Fibroblast of lung (primary cell): ENCODE results near the gene MREG. TPM values are rescaled to one million over a fixed set of nuclear protein-coding genes. Genes with fewer than 3 reads are reported as not detected.

ENCODE experiments used
- DNase-seq, 2 donors: peaks; one replicate each; pipeline versions ENCODE4 v3.0.0 to v3.0.0-alpha.2; 2010; ENCODE audit warnings: low read depth in 2 of 2
- H2AFZ ChIP-seq: 2 replicates; pipeline ENCODE4 v1.5.1; 2012; ENCODE audit warnings: low read length, control low read depth, inconsistent platforms
- H3K27ac ChIP-seq: 2 replicates; pipeline ENCODE4 v1.5.1; 2011; ENCODE audit warnings: low read length, control low read depth; ENCODE audit not compliant: insufficient read depth
- H3K27me3 ChIP-seq: 2 replicates; pipeline ENCODE4 v1.5.1; 2011; ENCODE audit warnings: mild to moderate bottlenecking, low read length; ENCODE audit not compliant: control insufficient read depth, insufficient read depth
- H3K36me3 ChIP-seq: 2 replicates; pipeline ENCODE4 v1.5.1; 2011; ENCODE audit warnings: low read length; ENCODE audit not compliant: control insufficient read depth, insufficient read depth
- H3K4me1 ChIP-seq: 2 replicates; pipeline ENCODE4 v1.5.1; 2011; ENCODE audit warnings: low read length; ENCODE audit not compliant: control insufficient read depth, insufficient read depth; ENCODE audit errors: extremely low read depth
- H3K4me2 ChIP-seq: 2 replicates; pipeline ENCODE4 v1.5.1; 2011; ENCODE audit warnings: low read length, control low read depth; ENCODE audit not compliant: insufficient read depth; ENCODE audit errors: extremely low read depth
- H3K4me3 ChIP-seq, 4 experiments: fragments of 200-600 bp in 1 of 4; sonication (generic) in 1 of 4; replicated peaks in 1 of 4; 2 replicates each; pipeline ENCODE4 v1.5.1; 2011 to 2016; ENCODE audit warnings: low read length in 4 of 4, low read depth in 3 of 4, mild to moderate bottlenecking in 3 of 4, control low read depth in 2 of 4, inconsistent platforms in 1 of 4, mixed read lengths in 1 of 4; ENCODE audit not compliant: insufficient read depth in 1 of 4; ENCODE audit errors: control extremely low read depth in 1 of 4
- H3K79me2 ChIP-seq: 2 replicates; pipeline ENCODE4 v1.5.1; 2012; ENCODE audit warnings: mild to moderate bottlenecking, low read length, inconsistent platforms; ENCODE audit not compliant: control insufficient read depth, insufficient read depth
- H3K9ac ChIP-seq: 2 replicates; pipeline ENCODE4 v1.5.1; 2011; ENCODE audit warnings: mild to moderate bottlenecking, low read length, control low read depth; ENCODE audit not compliant: insufficient read depth
- H3K9me3 ChIP-seq: 2 replicates; pipeline ENCODE4 v1.5.1; 2012; ENCODE audit warnings: low read depth, low read length; ENCODE audit not compliant: control insufficient read depth, insufficient read depth
- H4K20me1 ChIP-seq: 2 replicates; pipeline ENCODE4 v1.5.1; 2011; ENCODE audit warnings: low read length; ENCODE audit not compliant: control insufficient read depth, insufficient read depth; ENCODE audit errors: extremely low read depth
- EZH2 ChIP-seq: IDR thresholded peaks from 2 replicates; pipeline ENCODE4 v1.5.1; 2012; ENCODE audit warnings: low read length, control low read depth, mild to moderate bottlenecking; ENCODE audit errors: missing control alignments
- polyA plus RNA-seq, 2 donors: library from polyadenylated mRNA; depleted of rRNA in 1 of 2; stranded (reverse) in 1 of 2; unstranded in 1 of 2; fragments of >200 nt; gene quantifications; 2 replicates each; pipeline ENCODE4 v1.2.1, GENCODE V29; 2011 to 2012; ENCODE audit warnings: missing spikeins in 1 of 2
- total RNA-seq: library from RNA; depleted of rRNA; stranded (reverse); fragments of >200 nt; gene quantifications from 2 replicates; pipeline ENCODE4 v1.2.1, GENCODE V29; 2014
- TF ChIP-seq, protein P1 (sequence below), 2 donors: IDR thresholded peaks in 1 of 2; conservative IDR thresholded peaks in 1 of 2; 1 replicate in 1 of 2; 2 replicates in 1 of 2; pipeline ENCODE4 v1.5.1; 2011 to 2012; ENCODE audit warnings: low read length in 2 of 2, control low read depth in 1 of 2, inconsistent platforms in 1 of 2, low read depth in 1 of 2, mild to moderate bottlenecking in 1 of 2

The MREG gene
- total and polyA plus RNA-seq, 2 donors (not counting 1 experiment from before 2014, with no cell fraction given), result 2.4 to 3.5 TPM

DNA sequence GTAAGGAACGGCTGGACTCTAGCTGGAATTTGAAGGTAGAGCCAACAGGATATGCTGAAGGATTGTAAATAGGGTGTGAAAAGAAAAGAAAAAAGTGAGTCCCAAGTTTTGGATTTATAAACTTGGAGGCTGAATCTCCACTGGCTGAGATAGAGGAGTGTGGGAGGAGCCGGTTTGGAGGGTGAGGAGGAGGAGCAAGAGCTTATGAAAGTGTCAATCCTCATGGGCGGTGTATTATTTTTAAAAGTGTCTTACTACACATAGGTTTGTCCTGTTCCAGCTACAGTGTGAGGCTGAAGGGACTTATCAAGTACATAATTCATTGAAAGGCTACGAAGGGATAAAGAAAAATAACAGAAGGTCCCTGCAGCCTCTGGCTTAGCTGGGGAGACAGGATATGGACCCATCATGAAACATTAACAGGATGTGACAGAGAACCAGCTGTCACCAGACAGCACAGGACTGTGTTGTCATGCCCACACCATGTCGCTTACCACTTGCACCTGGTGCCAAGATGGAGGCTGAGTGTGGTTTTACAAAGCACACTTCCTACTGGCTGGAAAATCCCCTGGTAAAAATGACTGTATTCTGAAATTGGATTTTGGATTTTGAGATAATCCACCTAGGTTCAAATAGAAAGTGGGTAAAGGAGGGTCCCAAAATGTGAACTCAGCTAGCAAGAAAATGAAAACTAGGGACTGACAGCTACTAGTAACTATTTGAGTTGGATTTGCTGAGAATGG is 2.5 kb upstream of the MREG start:
- H3K9me3 ChIP-seq, result no peaks in the 10 kb centered on the region
- peaks cover 2% of the 10 kb centered on the region for H3K4me1 ChIP-seq
- H3K27ac ChIP-seq, result no peak overlapping the region
- H4K20me1 ChIP-seq, result no peaks in the 10 kb centered on the region
- H3K27me3 ChIP-seq, result no peaks in the 10 kb centered on the region
- no peak for TF ChIP-seq EZH2
- TF ChIP-seq, protein P1, sequence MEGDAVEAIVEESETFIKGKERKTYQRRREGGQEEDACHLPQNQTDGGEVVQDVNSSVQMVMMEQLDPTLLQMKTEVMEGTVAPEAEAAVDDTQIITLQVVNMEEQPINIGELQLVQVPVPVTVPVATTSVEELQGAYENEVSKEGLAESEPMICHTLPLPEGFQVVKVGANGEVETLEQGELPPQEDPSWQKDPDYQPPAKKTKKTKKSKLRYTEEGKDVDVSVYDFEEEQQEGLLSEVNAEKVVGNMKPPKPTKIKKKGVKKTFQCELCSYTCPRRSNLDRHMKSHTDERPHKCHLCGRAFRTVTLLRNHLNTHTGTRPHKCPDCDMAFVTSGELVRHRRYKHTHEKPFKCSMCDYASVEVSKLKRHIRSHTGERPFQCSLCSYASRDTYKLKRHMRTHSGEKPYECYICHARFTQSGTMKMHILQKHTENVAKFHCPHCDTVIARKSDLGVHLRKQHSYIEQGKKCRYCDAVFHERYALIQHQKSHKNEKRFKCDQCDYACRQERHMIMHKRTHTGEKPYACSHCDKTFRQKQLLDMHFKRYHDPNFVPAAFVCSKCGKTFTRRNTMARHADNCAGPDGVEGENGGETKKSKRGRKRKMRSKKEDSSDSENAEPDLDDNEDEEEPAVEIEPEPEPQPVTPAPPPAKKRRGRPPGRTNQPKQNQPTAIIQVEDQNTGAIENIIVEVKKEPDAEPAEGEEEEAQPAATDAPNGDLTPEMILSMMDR (conservative IDR thresholded peaks at IDR 0.05 in 1 of 2, IDR thresholded peaks at IDR 0.05 in 1 of 2; ENCODE audit: low read depth in 1 of 2, low read length in 2 of 2), result no peak
- H3K9ac ChIP-seq, result no peak overlapping the region
- no peak overlapping the region for H3K4me2 ChIP-seq
- no peaks in the 10 kb centered on the region for H3K36me3 ChIP-seq
- no peak for DNase-seq
- no peaks in the 10 kb centered on the region for H3K79me2 ChIP-seq
- H3K4me3 ChIP-seq, result no peak overlapping the region
- no peak overlapping the region for H2AFZ ChIP-seq

GRCh38 chr2:216014986-216015385 is 1.6 kb upstream of the MREG start:
- Histone ChIP-seq H3K4me2 (no peak overlapping the region), H3K79me2 (no peaks in the 10 kb centered on the region), H3K9me3 (no peaks in the 10 kb centered on the region), H3K27me3 (no peaks in the 10 kb centered on the region), H3K9ac (no peak overlapping the region), H3K36me3 (no peaks in the 10 kb centered on the region), H2AFZ (no peak overlapping the region), H4K20me1 (no peaks in the 10 kb centered on the region), H3K4me1 (peaks cover 2% of the 10 kb centered on the region), H3K27ac (no peak overlapping the region), H3K4me3 (no peak overlapping the region)
- DNase-seq, result no peak
- TF ChIP-seq, protein P1 (conservative IDR thresholded peaks at IDR 0.05 in 1 of 2, IDR thresholded peaks at IDR 0.05 in 1 of 2; ENCODE audit: low read depth in 1 of 2, low read length in 2 of 2), result no peak
- no peak for TF ChIP-seq EZH2

DNA sequence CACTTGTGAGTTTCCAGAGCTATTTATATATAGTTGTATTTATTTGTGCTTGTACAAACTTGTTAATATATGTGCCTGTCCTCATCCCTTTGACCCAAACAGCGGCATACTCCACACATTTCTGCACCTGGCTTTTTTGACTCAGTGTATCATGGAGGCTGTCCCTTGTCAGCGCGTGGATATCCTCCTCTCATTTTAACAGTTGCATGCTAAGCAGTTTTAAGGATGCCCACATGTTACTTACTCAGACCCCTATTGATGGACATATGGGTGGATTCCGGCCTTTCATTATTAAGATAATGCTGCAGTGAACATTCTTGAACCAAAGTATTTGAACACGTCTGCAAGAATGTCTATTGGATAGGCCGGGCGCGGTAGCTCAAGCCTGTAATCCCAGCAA is 655 bp upstream of the MREG start:
- Histone ChIP-seq H3K27ac (no peak overlapping the region), H4K20me1 (no peaks in the 10 kb centered on the region), H3K27me3 (no peaks in the 10 kb centered on the region), H3K4me1 (peaks cover 2% of the 10 kb centered on the region), H3K79me2 (no peaks in the 10 kb centered on the region), H3K4me2 (peak overlapping the region; percentile 89), H3K9ac (no peak overlapping the region), H3K36me3 (no peaks in the 10 kb centered on the region), H3K4me3 (peak overlapping the region in 2 of 4 experiments; percentile 58 to 79), H3K9me3 (no peaks in the 10 kb centered on the region), H2AFZ (no peak overlapping the region)
- no peak for DNase-seq
- no peak for TF ChIP-seq EZH2
- TF ChIP-seq, protein P1 (conservative IDR thresholded peaks at IDR 0.05 in 1 of 2, IDR thresholded peaks at IDR 0.05 in 1 of 2; ENCODE audit: low read depth in 1 of 2, low read length in 2 of 2), result no peak
